ENCODE results near the gene ZNF277.
A peak's percentile ranks its signal among the peaks of the same experiment; 100 is the strongest.

ZNF277 gene

GRCh38 chr7:112202816-112203215 is 3.7 kb upstream of the ZNF277 start (continued):
- TF ChIP-seq REST (tag by site-specific recombination; IDR thresholded peaks at IDR 0.05) (no peak), ZNF292 (tag by site-specific recombination; IDR thresholded peaks at IDR 0.05; ENCODE audit: borderline replicate concordance, low read depth) (no peak), ZNF837 (tag by site-specific recombination; IDR thresholded peaks at IDR 0.05) (no peak), TRIM28 (IDR thresholded peaks at IDR 0.05; ENCODE audit: borderline replicate concordance, low read length) (no peak), ZNF48 (tag by site-specific recombination; IDR thresholded peaks at IDR 0.05) (no peak), ZNF513 (tag by site-specific recombination; IDR thresholded peaks at IDR 0.05) (peak; percentile 13; the same call in 1 of the 2 replicates), ZNF169 (tag by site-specific recombination; IDR thresholded peaks at IDR 0.05) (no peak), ZFP41 (tag by site-specific recombination; IDR thresholded peaks at IDR 0.05; ENCODE audit: borderline replicate concordance) (no peak), ZNF37A (tag by site-specific recombination; IDR thresholded peaks at IDR 0.05) (peak; percentile 81), ZNF624 (tag by site-specific recombination; IDR thresholded peaks at IDR 0.05) (0 out of 2 replicates have a peak, but pooled peaks have one; percentile 61), ZNF404 (tag by site-specific recombination; IDR thresholded peaks at IDR 0.05) (no peak), REPIN1 (tag by site-specific recombination; IDR thresholded peaks at IDR 0.05; ENCODE audit: low read depth) (no peak), ZNF621 (tag by site-specific recombination; IDR thresholded peaks at IDR 0.05) (no peak), ZNF660 (tag by site-specific recombination; IDR thresholded peaks at IDR 0.05) (peak; percentile 75; the same call in 1 of the 2 replicates), ZNF701 (tag by site-specific recombination; IDR thresholded peaks at IDR 0.05) (no peak), ZBTB21 (tag by site-specific recombination; IDR thresholded peaks at IDR 0.05) (no peak), ZNF174 (tag by site-specific recombination; IDR thresholded peaks at IDR 0.05) (peak; percentile 40; the same call in 1 of the 2 replicates), ZBTB44 (tag by site-specific recombination; IDR thresholded peaks at IDR 0.05) (peak; percentile 73; the same call in 1 of the 2 replicates), ZNF549 (tag by site-specific recombination; IDR thresholded peaks at IDR 0.05) (peak; percentile 72), ZNF561 (tag by site-specific recombination; IDR thresholded peaks at IDR 0.05; ENCODE audit: borderline replicate concordance) (peak; percentile 81), SCRT2 (tag by site-specific recombination; IDR thresholded peaks at IDR 0.05) (no peak), ZNF645 (tag by site-specific recombination; IDR thresholded peaks at IDR 0.05) (no peak)
- TF ChIP-seq, protein P1, sequence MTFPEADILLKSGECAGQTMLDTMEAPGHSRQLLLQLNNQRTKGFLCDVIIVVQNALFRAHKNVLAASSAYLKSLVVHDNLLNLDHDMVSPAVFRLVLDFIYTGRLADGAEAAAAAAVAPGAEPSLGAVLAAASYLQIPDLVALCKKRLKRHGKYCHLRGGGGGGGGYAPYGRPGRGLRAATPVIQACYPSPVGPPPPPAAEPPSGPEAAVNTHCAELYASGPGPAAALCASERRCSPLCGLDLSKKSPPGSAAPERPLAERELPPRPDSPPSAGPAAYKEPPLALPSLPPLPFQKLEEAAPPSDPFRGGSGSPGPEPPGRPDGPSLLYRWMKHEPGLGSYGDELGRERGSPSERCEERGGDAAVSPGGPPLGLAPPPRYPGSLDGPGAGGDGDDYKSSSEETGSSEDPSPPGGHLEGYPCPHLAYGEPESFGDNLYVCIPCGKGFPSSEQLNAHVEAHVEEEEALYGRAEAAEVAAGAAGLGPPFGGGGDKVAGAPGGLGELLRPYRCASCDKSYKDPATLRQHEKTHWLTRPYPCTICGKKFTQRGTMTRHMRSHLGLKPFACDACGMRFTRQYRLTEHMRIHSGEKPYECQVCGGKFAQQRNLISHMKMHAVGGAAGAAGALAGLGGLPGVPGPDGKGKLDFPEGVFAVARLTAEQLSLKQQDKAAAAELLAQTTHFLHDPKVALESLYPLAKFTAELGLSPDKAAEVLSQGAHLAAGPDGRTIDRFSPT (tag by site-specific recombination; IDR thresholded peaks at IDR 0.05) = no peak
- TF ChIP-seq, protein P2, sequence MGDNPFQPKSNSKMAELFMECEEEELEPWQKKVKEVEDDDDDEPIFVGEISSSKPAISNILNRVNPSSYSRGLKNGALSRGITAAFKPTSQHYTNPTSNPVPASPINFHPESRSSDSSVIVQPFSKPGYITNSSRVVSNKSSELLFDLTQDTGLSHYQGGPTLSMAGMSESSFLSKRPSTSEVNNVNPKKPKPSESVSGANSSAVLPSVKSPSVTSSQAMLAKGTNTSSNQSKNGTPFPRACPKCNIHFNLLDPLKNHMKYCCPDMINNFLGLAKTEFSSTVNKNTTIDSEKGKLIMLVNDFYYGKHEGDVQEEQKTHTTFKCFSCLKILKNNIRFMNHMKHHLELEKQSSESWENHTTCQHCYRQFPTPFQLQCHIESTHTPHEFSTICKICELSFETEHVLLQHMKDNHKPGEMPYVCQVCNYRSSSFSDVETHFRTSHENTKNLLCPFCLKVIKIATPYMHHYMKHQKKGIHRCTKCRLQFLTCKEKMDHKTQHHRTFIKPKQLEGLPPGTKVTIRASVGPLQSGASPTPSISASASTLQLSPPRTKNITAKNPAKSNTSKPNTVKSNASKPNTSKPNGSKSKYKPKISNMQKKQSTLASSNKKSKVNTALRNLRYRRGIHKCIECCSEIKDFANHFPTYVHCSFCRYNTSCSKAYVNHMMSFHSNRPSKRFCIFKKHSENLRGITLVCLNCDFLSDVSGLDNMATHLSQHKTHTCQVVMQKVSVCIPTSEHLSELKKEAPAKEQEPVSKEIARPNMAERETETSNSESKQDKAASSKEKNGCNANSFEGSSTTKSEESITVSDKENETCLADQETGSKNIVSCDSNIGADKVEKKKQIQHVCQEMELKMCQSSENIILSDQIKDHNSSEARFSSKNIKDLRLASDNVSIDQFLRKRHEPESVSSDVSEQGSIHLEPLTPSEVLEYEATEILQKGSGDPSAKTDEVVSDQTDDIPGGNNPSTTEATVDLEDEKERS (tag by site-specific recombination; IDR thresholded peaks at IDR 0.05) = no peak
- TF ChIP-seq, protein P3, sequence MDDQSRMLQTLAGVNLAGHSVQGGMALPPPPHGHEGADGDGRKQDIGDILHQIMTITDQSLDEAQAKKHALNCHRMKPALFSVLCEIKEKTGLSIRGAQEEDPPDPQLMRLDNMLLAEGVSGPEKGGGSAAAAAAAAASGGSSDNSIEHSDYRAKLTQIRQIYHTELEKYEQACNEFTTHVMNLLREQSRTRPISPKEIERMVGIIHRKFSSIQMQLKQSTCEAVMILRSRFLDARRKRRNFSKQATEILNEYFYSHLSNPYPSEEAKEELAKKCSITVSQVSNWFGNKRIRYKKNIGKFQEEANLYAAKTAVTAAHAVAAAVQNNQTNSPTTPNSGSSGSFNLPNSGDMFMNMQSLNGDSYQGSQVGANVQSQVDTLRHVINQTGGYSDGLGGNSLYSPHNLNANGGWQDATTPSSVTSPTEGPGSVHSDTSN (CRISPR knock-in tag; IDR thresholded peaks at IDR 0.05) = no peak
